NCI-H128 (cell line): Measurements from ENCODE around the gene EIF2AK3.
"Not testable (repeated sequence)": the region's sequence is repeated elsewhere in the genome, so short reads cannot be mapped to it uniquely, and the experiment has no call there.

Experiments used
- DNase-seq: peaks from one replicate; lab custom pipeline; 2025; ENCODE audit not compliant: unreplicated experiment; lab: John Stamatoyannopoulos, UW

The EIF2AK3 gene

DNA sequence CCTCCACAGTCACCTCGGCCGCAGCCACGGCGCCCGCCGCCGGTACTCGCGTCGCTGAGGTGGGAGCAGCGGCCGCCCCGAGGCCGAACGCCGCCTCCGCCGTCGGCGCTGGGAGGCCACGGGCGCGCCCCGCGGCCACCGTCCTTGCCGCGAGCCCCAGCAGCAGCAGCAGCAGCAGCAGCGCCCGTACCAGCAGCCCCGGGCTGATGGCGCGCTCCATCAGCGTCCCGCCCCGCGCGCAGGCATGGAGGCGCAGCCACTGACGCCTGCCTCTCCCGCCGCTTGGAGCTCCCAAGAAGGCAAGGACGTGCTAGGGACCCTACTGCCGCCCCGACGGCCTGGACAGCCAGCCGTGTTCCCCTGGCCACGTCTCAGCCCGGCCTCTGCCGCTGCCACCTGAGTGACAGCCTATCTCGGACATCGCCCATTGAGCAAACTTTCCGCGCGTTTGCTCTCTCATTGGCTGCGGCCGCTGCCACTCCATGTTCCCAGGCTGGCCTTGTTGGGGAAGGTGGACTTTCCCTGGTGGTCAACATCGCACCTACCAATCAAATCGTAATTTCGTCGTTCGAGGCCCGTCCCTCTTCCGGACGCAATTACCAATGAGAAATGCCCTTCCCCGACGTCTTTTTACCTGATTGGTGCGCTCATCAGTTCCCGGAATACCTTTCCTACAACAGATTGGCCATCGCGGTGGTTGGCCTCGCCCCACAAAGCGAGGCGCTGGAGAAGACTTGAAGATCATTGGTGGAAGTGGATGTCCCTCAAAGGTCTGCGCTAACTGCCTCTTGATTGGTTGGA lies at the start of gene EIF2AK3:
Gene EIF2AK3 (minus strand): TSS at position 410 of the 801 bp plus-strand sequence. CDS start 190 bp downstream, at position 220.
- peak; percentile 98 for DNase-seq

DNA sequence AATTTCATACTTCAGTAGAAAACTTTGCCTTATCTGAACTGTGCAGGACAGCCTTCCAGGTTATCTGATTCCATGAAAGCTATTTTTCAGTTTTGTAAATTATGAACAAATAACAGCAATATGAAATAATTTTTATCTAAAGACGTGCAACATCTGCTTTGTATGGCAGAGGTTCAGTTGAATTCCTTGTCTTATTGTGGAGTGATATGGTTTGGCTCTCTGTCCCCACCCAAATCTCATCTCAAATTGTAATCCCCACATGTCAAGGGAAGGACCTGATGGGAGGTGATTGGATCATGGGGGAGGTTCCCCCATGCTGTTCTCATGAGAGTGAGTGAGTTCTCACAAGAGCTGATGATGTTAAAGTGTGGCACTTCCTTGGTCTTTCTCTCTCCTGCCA lies 46.1 kb upstream of the EIF2AK3 start:
- DNase-seq: no peak

DNA sequence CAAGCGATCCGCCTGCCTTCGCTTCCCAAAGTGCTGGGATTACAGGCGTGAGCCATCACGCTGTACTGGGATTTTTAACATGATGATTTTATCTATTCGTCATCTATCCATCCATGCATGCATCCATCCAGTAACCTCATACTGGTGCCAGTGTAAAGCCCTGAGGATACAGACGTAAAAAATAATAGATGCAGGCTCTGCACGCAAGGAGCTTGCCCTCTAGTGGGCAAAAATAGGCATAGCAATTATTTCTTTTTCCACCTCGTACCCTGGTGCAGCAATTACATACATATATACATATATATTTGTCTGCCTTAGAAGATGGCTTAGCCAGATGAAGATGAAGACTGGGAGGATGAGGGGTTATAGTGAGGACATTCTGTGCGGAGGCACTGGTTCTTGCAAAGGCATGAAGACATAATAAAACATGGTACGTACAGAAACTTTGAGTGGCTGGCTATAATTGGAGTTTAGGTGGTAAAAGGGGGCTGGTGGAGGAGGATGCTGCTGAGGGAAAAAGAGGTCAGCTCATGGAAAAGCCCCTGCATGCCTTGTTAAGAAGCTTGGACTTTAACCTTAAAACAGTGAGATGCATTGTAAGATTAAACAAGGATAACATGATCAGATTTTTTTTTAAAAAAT lies 44.6 kb upstream of the EIF2AK3 start:
- peak; percentile 15 for DNase-seq

DNA sequence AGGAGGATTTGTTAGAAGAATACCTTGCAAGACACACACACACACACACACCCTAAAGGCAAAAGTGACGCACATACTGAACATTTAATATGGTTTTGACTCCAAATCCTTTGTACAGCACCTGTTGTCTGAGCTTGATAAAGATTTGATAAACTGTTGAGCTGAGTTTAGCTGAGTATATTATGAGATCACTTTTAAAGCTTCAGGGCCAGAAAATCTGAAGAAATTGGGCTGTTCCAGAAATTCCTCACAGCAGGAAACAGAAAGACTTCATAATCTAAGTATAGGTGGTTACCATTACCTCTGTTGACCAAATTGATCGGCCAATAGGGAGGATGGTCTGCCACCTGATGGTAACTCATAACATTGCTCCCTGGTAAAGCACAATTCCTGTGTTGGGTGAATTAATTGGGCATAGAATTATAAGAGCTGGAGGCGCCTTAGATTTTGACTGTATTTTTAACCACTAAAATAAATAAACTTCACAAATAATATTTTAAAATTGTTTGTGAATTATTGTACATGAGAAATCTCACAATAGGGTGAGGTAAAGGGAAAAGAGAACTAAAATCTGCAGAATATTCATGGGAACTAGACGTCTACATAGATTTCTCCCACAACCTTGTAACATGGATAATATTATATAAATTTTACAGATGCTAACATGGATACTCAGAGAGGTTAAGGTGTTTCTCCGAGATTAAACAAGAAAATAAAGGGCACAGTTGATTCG lies 42.4 kb upstream of the EIF2AK3 start:
- peak; percentile 9 for DNase-seq

DNA sequence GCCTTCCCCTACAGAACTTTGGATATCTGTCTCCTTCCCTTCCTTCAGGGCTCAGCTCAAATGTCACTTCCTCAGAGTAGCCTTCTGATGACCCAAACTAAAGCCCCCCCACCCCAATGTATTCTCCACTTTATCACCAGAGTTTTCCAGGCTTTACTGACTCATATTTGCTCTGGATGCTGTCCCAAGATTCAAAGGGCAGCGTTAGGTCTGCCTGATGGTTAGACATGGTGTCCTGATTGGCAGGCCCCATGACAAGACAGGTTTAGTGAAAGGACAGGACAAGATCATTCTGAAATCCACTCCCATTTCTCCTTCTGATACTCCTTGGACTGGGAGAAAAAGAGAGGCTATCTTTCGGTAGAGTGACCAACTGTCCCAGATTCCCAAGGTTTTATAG lies 41.6 kb upstream of the EIF2AK3 start:
- DNase-seq: no peak

DNA sequence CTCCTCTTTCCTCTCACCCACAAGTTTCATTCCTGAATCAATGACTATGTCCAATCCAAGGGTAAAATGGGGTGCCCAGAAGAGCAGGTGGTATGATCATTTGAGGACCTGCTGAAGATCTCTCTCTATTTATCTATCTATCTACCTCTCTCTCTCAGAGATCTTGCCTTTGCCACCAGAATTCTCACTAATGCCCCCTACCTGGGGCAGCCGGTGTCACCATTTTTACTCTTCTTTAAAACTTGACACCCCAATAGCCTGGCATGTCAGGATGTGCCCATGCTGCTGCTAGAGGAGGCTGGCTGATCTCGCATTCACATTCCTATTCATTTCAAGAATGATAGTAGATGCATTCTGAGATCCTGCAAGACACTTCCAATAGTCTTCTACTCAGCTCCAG lies 40.0 kb upstream of the EIF2AK3 start:
- no peak for DNase-seq

DNA sequence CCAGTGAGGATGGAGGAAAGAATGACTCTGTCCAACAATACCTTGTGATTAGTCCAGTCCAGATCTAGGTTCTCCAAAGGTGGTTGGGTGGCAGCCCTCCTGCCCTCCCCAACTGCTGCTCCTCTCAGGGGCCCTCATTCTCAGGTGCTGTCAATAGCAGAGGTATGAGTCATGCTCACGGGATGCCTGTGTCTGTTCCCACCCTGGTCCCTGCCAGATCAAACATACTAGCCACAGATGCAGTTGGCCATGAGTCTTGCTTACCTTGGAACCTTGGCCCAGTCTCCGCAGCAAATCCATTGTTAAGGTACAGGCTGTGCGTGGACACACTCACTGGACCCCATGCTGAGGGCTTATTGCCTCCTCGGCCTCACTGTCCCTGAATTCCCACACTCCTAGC lies 39.3 kb upstream of the EIF2AK3 start:
- DNase-seq: no peak

DNA sequence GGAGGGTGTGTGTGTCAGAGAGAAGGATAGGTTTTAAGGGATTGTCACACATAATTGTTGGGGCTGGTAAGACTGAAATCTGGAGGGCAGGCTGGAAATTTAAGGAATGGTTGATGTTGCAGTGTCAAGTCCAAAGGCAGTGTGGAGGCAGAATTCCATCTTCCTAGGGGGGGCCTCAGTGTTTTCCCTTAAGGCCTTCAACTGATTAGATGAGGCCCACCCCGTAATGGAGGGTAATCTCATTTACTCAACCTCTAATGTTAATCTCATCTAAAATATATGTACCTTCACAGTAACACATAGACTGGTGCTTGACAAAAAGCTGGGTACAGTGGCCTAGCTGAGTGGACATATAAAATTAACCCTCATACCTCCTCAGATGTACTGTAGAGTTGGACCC lies 33.4 kb upstream of the EIF2AK3 start:
- DNase-seq: no peak

DNA sequence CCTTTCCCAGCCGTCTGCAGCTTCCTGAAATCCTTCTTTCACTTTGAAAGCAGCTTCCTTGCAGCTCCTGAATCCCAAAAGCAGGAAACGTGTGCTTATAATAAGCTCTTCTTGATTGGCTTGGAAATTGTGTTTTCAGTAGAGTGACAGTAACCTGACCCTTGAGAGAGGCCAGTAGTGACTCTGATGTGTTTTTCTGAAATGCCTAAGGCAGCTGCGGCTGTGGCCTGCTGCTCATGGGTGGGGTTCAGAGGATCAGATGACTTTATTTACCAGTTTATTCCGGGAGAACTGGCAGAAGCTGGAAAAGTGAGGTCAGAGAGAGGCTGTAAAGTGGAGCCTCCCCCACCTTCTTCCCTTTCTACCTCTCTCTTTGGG lies 32.3 kb upstream of the EIF2AK3 start:
- peak; percentile 66 for DNase-seq

DNA sequence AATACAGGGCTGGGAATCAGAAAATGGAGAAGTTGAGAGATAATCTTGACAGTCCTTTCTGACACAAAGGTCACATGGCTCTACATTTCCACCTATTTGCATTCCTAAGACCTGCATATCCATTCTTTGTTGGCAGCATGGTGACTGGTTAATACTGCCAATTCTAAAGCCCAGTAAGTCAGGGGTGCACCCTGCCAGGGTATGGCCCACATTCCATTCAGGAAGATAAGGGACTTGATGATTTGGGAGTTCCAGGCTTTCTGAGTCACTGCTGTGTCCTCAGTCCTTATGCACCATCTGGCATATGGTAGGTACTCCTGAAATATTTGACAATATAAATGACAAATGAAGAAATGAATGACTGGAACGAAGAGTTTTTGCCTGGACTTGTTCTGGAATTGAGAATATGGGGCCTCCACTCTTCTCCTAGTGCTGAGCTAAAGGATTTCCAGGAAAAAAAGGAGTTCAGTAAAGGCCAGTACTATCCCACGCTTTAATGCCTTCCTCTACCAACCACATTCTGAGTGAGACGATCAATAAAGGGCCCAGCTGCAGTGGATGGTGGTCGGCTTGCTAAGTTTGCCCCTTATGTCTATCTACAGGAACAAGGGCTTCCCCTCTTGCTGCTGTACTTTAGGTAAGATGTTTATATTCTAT lies 31.7 kb upstream of the EIF2AK3 start:
- no peak for DNase-seq

DNA sequence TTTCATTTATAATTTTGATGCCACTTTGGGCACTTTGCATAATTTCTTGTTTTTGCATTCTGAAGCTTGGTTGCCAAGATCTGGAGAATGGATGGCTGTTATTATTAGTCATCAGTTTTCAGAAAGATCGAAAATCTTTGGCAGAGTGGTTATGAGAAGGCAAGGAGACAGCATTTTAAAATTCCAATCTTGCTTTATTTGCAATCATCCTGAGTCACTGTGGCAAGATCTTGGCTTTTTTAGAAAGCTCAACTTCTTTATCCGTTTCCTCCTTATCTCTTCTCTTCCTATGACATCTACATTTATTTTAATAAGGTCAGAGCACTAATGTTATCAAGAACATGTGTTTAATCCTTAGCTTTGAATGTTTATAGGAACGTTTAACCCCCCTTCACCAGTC lies 31.1 kb upstream of the EIF2AK3 start:
- no peak for DNase-seq

DNA sequence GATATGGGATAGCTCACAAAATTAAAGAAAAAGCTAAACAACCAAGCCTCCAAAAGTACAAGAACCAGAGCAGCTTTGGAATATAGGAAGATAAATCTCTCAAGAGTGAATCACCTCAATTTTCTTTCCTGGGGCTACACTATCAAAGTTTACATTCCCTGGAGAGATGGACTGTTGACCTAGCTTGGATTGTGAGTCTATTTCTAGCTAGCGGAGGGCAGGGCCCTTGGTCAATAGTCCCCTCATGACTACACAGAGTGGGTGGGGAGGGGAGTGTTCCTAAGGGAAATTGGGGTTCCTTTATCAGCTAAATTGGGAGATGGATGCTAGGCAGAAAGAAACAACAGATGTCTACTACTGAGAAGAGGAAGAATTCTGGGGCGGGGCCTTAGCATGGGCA lies 29.9 kb upstream of the EIF2AK3 start:
- DNase-seq: no peak

DNA sequence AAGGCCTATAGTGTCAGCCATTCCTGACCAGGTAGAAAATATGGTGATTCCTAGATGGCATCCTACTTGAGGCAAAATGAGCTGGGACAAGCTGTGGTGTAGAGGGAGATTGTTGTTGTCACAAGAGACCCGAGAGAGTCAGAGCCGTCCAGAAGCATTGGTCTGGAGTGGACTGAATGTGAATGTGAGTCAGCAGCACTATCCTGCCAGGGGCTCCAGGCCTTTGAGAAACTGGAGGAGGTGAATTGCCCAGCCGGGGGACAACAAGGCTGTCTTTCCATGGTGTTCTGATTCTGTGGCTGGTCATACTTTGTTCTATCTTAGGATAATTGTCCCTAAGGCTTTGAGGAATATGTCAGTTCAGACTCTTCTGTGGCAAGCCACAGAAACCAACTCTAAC lies 29.4 kb upstream of the EIF2AK3 start:
- DNase-seq: no peak

DNA sequence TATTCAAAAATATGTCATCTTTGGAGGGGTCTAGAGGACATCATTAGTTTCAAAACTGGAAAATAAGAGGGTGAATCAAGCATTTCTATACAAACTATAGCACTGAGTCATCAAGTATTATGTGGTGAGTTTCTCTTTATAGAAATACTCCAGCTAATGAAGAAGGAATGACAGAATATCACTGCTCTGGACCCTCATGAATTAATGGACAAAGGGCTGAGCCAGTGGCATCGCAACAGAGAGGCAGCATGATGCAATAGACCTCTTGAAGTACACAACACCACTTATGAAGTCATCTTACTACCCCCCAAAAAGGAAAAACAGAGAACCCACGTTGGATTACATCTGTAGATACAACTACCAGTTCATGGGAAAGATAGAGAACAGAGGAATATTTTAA lies 27.4 kb upstream of the EIF2AK3 start:
- no peak for DNase-seq

DNA sequence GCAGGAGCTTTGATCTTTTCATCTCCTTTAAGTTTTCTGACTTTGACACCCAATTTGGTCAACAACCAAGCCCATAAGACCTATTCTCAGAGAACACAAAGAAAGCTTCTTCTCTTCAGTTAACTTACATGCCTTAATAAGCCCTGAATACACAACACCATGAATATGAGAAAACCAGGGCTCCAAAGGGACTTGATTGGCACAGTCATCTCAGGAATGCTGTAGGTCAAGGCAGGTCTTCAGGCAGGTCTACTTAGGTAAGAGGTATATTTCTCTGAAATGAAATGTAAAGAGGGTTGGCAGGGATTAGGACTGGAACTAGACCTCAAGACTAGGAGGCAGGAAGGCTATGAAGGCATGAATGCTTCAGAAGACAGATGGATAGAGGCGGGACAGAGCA lies 24.4 kb upstream of the EIF2AK3 start:
- no peak for DNase-seq

DNA sequence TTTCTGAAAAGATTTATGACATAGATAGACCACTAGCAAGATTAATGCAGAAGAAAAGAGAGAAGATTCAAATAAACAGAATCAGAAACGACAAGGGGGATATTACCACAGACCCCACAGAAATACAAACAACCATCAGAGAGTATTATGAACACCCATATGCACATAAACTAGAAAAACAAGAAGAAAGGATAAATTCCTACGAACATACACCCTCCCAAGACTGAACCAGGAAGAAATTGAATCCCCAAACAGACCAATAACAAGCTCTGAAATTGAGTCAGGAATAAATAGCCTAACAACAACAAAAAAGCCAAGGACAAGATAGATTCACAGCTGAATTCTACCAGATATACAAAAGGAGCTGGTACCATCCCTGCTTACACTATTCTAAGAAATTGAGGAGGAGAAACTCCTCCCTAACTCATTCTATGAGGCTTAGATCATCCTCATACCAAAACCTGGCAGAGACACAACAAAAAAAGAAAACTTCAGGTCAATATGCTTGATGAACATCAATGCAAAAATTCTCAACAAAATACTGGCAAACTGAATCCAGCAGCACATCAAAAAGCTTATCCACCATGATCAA lies 18.1 kb upstream of the EIF2AK3 start:
- DNase-seq: not testable (repeated sequence)

DNA sequence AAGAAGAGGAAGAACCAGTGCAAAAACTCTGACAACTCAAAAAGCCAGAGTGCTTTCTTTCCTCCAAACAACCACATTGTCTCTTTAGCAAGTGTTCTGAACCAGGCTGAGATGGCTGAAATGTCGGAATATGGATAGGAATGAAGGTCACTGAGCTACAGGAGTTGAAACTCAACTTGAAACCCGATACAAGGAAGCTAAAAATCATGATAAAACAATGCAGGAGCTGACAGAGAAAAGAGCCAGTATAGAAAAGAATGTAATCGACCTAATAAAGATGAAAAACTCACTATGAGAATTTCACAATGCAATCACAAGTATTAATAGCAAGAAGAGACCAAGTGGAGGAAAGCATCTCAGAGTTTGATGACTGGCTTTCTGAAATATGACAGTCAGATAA lies 15.0 kb upstream of the EIF2AK3 start:
- DNase-seq: no peak

DNA sequence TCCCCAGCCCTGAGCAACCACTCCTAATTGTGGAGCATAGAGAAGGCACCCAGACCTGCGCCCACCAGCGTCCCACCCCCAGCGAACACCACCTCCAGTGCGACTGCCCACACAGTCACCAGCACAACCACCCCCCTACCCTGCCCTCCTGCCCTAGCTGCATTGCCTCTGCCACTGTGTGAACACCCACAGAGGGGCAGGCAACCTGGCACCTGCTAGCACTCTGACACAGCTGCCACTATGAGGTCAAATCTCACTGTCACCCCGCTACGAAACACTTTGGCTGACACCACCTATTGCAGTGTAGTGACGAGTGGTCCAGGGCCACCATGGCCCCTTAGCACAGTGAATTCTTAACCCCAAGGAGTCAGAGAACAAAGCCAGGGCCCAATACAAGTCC lies 14.1 kb upstream of the EIF2AK3 start:
- no peak for DNase-seq

DNA sequence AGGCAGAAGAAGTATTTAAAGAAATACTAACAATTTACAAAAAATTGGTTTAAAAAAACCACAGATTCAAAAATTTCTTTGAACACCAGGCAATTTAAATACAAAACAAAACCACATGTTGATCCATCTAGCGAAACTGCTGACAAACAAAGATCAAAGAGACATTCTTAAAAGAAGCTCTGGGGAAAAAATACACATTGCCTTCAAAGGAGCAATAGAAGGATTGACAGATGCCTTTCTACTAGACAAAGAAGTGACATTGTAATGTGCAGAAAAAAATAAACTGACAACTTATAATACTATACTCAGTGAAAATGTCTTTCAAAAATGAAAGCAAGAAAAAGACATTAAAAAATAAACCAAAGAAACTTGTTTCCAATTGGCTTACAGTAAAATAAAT lies 12.6 kb upstream of the EIF2AK3 start:
- DNase-seq: no peak

DNA sequence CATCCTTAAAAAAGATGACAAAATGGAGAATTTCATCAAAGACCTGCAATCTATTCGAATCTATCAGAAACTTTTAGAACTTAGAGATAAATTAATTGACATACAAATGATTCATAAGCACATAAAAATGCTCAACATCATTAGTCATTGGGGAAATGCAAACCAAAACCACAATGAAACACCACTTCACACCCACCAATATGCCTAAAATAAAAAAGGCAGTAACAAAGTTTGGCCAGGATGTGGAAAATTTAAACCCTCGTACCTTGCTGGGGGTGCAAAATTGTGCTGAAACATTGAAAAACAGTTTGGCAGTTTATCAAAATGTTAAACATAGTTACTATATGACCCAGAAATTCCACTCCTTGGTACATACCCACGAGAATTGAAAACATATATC lies 11.5 kb upstream of the EIF2AK3 start:
- no peak for DNase-seq

DNA sequence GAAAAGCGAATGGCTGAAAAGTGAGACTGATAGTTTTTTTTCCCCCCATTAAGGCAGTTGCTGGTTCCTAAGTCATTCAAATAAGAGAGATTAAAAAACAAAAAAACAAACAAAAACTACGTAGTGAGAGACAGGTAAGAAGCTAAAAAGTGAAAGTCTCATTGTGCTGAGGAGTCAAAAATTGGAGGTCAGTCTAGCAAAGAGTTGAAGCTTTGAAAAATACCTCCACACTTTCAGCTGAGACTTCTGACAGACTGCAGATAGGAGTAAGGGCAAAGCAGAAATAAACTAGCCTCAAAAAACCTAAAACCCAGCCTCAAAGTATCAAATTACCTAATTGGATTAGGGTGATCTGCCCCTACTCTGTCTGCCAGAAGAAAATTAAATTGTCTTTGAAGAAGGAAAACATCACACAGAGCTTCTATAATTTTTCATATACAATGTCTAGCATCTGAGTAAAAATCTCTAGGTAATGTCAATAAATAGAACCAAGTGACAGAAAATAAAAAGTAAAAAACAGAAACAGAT lies 10.9 kb upstream of the EIF2AK3 start:
- DNase-seq: no peak
